Hepatic stellate cell (primary cell): Measurements from ENCODE around the gene EYS.

ENCODE experiments used
- DNase-seq: peaks from one replicate; pipeline ENCODE4 v3.0.0; 2011; ENCODE audit warnings: low spot score

Gene EYS

GRCh38 chr6:64831680-64832079 lies 875.3 kb downstream of the EYS start:
- no peak for DNase-seq

- no peak for DNase-seq
Measured at GRCh38 chr6:64817525-64817924, 889.5 kb downstream of the EYS start.

- DNase-seq = no peak
Measured at GRCh38 chr6:64815718-64816117, 891.3 kb downstream of the EYS start.

GRCh38 chr6:64812138-64812537 lies 894.9 kb downstream of the EYS start:
- no peak for DNase-seq

GRCh38 chr6:64811119-64811518 lies 895.9 kb downstream of the EYS start:
- no peak for DNase-seq

GRCh38 chr6:64807785-64808184 lies 899.2 kb downstream of the EYS start:
- DNase-seq = no peak

- DNase-seq = no peak
Measured at GRCh38 chr6:64803470-64804166, 903.4 kb downstream of the EYS start.

GRCh38 chr6:64792534-64792933 lies 914.5 kb downstream of the EYS start:
- no peak for DNase-seq

- no peak for DNase-seq
Measured at GRCh38 chr6:64789476-64789875, 917.5 kb downstream of the EYS start.

- DNase-seq = no peak
Measured at GRCh38 chr6:64786736-64787135, 920.3 kb downstream of the EYS start.

- no peak for DNase-seq
Measured at GRCh38 chr6:64782877-64783276, 924.1 kb downstream of the EYS start.

- DNase-seq = no peak
Measured at GRCh38 chr6:64777941-64778785, 928.9 kb downstream of the EYS start.

GRCh38 chr6:64776359-64776758 lies 930.7 kb downstream of the EYS start:
- no peak for DNase-seq

- no peak for DNase-seq
Measured at GRCh38 chr6:64774881-64775280, 932.1 kb downstream of the EYS start.

GRCh38 chr6:64750910-64751309 lies 956.1 kb downstream of the EYS start:
- DNase-seq = no peak

GRCh38 chr6:64737418-64737817 lies 969.6 kb downstream of the EYS start:
- DNase-seq = no peak

GRCh38 chr6:64736421-64736950 lies 970.5 kb downstream of the EYS start:
- DNase-seq = no peak

- DNase-seq = no peak
Measured at GRCh38 chr6:64733433-64733832, 973.6 kb downstream of the EYS start.

GRCh38 chr6:64732888-64733287 lies 974.1 kb downstream of the EYS start:
- DNase-seq = no peak

- DNase-seq = no peak
Measured at GRCh38 chr6:64729522-64729921, 977.5 kb downstream of the EYS start.

- DNase-seq = no peak
Measured at GRCh38 chr6:64727075-64727474, 980.0 kb downstream of the EYS start.

- DNase-seq = no peak
Measured at GRCh38 chr6:64724091-64724490, 982.9 kb downstream of the EYS start.

- no peak for DNase-seq
Measured at GRCh38 chr6:64723327-64724058, 983.5 kb downstream of the EYS start.
